GM10248 (cell line): ENCODE results near the gene TMEM31.

Experiments
- CTCF ChIA-PET: fragments of 300-600 bp; sonication (Branson Sonifier 250); formaldehyde crosslinking; extraction: SDS; loops from one replicate; lab custom pipeline; 2021; ENCODE audit warnings: antibody characterized with exemption; lab: Yijun Ruan, JAX
- POLR2A ChIA-PET: fragments of 350-650 bp; sonication (Branson Sonifier 250); formaldehyde crosslinking; extraction: SDS; loops from one replicate; lab custom pipeline; 2020; ENCODE audit warnings: antibody characterized with exemption; lab: Yijun Ruan, JAX
- DNase-seq: peaks from one replicate; pipeline ENCODE4 v3.0.0; 2012; ENCODE audit errors: extremely low spot score
- CTCF ChIP-seq: IDR thresholded peaks from 2 replicates; pipeline ENCODE4 v1.5.1; 2012; ENCODE audit warnings: mild to moderate bottlenecking, low read depth; ENCODE audit errors: extremely low read depth, missing control alignments, control extremely low read depth

Gene TMEM31, protein sequence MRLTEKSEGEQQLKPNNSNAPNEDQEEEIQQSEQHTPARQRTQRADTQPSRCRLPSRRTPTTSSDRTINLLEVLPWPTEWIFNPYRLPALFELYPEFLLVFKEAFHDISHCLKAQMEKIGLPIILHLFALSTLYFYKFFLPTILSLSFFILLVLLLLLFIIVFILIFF

DNA sequence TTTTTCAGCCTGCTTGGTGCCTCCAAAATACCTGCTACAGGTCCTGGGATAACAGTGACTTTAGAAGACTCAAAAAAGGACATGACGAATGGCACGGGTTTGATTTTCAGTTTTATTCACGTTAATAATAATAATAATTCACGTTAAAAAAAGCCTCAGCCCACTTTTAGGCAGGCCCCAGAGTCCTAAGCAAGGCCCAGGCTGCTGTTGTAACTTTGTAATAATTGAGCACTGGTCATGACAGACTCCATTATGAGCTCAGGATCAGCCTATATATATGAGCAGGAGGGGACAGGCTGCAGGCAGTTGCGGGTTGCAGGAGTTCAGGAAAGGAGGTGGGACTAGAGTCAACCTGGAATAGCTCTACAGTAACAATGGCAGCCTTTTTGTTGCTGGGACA lies at the start of gene TMEM31:
TSS of gene TMEM31 (plus strand) at position 301 of the 400 bp plus-strand sequence. CDS start 1,350 bp downstream, outside the sequence.
- POLR2A ChIA-PET, result no interaction called here
- no peak for TF ChIP-seq CTCF
- DNase-seq, result no peak
- CTCF ChIA-PET, result interaction anchor here (0.7 to 5.2 kb wide), 8 partner anchors 8 to 177 kb away, joined by 3 to 23 read pairs (median 3); no protein-coding TSS in a partner anchor

DNA sequence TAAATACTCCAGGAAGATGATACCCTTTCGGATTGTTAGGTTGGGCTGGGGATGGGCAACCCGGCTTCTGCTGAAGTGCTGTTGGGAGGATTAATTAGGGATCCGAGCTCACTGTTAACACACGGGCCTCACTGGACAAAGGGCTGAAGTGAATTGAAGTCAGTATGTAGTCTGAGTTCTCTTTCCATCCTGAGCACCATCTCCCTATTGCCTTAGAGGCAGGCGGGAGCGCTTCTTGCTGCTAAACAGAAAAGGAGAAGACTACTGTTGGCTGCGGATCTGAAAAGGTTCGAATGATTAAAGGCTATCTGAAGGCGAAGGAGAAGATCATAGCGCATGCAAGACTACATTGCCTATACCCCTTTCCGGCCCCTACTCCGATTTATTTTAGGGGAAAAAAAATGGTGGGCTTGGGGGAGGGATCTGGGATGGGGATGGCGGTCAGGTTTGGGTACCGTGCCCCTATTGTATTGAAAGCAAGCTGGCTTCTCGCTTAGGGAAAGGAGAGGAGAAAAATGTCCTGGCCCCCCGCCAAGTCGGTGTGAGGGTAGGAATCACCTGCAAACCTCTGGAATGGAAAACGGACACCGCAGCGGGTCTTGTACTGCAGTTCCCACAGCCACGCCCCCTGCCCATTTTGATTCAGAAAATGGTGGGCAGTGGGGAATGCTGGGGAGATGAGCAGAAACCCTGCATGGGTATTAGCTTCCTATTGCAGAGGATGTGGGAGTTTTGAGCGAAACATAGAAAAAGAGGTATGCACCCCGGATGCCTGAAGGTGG lies 46.5 kb upstream of the TMEM31 start:
- no peak for DNase-seq

DNA sequence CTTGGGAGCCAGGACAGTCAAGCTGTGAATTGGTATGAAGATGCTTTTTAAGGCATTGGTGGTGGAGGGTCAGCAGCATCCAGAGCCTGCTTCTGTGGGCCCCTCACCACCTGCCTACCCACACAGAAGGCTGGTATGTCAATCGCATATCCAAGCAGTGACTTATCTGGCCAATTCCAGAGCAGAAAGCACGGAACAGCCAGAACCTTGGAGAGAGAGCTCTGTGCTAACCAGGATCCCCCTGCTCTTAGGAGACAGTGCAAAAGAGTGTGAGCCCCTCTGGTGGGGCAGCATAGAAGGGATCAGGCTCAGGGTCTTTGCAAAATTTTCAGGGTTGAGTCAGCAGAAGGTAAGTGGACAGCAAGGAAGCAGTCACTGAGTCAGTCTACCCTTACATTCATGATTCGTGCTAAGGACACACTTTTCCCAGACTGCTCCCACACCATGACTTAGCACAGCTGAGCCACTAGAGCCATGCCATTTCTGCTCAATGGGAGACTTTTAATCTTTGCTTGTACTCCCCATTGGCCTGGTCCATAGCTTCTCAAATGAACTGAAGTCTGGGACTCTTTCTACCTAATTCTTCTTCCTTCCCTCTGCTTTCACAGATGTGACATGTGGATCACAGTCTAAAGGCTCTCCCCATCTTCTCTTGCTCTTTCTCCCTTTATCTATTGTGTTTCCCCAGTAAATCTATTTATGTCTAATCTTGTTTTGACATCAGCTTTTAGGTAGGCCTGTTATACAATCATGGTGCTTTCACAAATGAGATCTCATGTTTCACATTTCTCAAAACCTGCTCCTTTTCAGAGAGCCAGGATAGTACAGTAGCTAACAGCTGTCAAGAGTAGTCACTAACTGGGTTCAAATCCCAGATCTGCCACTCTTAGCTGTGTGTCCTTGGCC lies 44.3 kb upstream of the TMEM31 start:
- TF ChIP-seq CTCF, result no peak
- CTCF ChIA-PET, result interaction anchor here (1.4 kb wide), 1 partner anchor 9 kb away, joined by 6 read pairs; no protein-coding TSS in a partner anchor
- POLR2A ChIA-PET, result no interaction called here
- DNase-seq, result no peak

More for the DNA sequence above, 46.5 kb upstream of the TMEM31 start:
- ChIA-PET CTCF (interaction anchor here (1.1 kb wide), 1 partner anchor 13 kb away, joined by 3 read pairs; no protein-coding TSS in a partner anchor), POLR2A (no interaction called here)
- no peak for TF ChIP-seq CTCF

DNA sequence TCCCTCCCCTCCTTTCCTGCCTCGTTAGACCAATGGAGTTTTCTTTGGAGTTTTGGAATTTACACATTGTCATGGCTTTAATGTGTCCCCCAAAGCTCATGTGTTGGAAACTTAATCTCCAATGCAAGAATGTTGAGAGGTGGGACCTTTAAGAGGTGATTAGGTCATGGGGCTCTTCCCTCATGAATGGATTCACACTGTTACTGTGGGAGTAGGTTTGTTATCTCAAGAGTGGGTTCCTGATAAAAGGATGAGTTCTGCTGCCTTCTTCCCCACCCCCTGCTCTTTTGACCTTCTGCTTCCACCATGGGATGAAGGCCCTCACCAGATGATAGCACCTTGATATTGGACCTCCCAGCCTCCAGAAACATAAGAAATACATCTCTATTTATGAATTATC lies 41.0 kb upstream of the TMEM31 start:
- no peak for TF ChIP-seq CTCF
- DNase-seq, result no peak
- CTCF ChIA-PET, result no interaction called here
- POLR2A ChIA-PET, result no interaction called here

GRCh38 chrX:103674531-103675454 lies 35.9 kb upstream of the TMEM31 start:
- POLR2A ChIA-PET, result no interaction called here
- CTCF ChIA-PET, result no interaction called here
- TF ChIP-seq CTCF, result no peak
- no peak for DNase-seq
